GM15510 (cell line): ENCODE data around the gene TPPP2.

ENCODE experiments used
- POLR2A ChIP-seq: IDR thresholded peaks from 3 replicates; pipeline ENCODE4 v1.6.1; 2011; ENCODE audit warnings: borderline replicate concordance; ENCODE audit not compliant: insufficient read length; ENCODE audit errors: extremely low read depth

TPPP2 gene

DNA sequence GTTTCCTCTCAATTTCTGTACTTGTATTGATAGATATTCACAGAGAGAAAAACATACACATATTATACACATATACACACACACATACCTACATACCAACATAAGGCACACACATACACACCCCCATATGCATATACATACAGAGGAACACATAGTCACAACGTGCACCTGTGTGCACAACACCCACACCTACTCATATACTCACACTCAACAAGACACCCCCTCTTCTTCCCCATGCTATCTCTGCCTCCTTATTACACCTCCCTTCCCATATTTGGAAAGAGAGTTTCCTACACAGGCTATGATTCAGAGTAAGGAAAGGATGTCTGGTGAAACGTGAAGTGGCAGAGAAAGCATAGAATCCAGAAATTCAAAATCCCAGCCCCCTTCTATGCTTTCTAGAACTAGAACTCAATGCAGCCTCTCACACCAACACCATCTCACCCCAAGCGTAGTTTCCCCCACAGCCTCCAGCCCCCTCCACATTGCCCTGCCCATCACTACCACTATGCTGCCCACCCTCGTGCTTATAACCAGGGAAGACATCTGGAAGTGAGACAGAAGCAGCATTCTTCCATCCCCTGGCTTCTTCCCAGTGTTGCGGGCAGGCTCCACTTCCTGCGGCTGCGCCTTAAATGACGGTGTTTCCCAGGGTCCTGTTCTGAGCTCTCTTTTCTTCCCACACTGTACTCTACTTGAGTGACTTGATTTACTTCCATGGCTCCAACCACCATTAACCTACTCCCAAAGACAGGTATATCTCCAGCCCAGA is 30.0 kb downstream of the TPPP2 start:
- no peak for TF ChIP-seq POLR2A

DNA sequence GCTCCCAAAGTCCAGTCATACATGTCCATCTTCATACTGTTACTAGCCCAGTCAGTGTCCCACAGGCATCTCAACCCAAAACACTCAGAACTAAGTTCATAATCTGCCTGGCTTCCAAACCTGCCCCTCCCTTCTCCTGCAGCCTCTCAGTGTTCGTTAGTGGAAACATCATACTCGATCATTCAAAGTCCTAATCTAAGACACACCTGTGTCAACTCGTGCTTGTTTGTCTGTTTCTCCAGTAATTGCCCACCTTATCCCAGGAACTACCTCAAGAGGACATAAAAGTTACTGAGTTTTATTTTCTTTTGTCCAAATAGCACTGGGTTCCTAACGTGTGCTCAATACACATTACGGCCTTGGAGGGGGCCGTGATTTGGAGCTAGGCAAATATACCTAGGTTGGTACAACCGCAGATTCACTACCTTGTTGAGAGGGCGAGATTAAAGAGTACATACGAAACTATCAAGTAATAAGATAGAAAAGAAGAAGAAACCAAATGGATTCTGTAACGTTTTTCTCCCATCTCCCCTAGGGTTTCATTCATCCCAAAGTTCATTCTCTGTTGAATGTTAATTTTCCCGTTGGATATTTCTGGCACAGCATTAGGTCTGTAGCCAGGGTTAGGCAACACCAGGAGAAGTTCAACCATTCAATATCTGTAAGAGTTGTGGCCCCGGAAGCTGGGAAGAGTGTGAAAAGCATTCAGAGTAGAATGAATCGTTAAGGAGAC is 30.8 kb downstream of the TPPP2 start:
- no peak for TF ChIP-seq POLR2A

DNA sequence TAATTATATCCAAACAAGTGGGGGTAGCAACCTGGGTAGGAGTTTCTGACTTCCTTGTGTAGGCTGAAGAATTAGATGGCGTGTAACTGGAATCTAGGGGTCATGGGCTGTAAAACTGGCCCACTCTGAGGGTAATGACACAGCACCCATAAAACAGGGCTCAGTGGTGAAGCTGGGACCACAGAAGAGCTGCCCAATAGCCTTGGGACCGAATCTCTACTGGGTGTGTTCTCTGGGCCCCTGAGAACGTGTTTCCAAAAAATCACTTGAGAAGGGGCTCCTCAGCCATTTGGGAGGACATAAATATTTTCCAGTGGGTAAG is 31.3 kb downstream of the TPPP2 start:
- TF ChIP-seq POLR2A = no peak

GRCh38 chr14:21063479-21063878 is 33.5 kb downstream of the TPPP2 start:
- no peak for TF ChIP-seq POLR2A

GRCh38 chr14:21066882-21067502 is 37.0 kb downstream of the TPPP2 start:
- TF ChIP-seq POLR2A = no peak

DNA sequence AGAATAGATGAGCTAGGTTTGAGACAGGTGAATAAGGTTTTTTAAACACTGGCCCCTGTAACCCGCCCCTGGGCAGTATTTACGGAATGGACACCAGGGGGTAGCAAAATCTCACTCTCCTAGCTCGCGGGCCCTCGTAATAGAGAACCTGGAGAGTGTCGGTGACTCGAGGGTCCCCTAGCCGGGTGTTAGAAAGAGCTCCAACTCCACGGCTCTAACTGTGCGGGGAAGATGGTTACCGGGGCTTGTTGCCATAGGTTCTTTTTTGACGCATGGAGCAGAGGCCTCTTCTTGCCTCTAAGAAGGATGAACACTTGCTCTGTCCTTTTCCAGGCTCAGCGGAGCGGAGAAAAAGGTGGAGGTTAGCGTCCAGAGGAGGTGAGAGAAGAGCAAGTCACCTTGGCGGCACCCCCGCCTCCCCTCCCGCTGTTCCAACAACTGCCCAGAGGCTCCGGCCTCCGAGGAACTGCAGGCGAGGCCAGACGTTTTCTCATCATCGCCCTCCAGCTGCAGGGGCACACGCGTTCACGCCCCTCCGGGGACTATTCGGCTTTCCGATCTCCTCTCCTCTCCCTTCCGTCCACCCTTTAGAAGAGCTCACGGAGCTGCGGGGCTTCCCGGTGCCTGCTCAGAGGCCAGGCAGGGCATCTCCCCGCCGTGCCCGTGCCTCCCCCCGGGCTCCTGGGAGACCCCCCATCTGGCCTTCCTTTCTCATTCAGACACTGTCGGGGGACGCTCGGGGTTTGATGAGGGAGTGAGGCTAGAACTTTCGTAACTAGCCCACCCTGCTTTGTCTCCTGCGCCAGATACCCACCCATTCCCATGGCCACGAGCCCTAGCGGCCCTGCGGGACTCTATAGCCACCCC is 38.7 kb downstream of the TPPP2 start:
- no peak for TF ChIP-seq POLR2A

GRCh38 chr14:21069388-21070082 is 39.5 kb downstream of the TPPP2 start:
- no peak for TF ChIP-seq POLR2A

DNA sequence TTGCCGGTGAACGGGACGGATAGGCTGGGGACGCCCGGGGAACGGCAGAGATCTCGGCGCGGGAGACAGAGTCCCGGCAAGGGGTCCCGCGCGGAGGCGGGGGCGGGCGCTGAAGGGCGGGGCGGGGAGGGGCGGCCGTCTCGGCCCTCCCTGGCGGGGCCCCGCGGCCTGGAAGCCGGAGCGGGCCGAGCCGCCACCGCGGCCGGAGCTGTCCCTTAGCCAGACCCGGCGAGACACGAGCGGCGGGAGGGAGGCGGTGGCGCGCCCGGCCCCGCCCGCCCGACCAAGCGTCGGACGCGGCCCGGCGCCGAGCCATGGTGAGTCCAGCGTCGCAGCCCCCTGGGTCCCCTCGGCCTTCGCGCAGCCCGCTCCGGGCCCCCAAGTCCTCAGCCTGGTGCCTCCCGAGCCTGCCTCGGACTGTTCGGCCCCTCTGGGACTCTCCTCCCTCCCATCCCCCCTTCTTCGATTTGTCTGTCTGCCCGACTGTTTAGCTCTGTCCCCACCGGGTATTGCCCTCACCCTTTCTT is 40.1 kb downstream of the TPPP2 start, which contains the start of gene ARHGEF40:
Gene ARHGEF40, plus strand, starts transcription at position 222 of the 527 bp plus-strand sequence. Its CDS starts 93 bp downstream, at position 315.
- TF ChIP-seq POLR2A = no peak

GRCh38 chr14:21070610-21071224 is 40.7 kb downstream of the TPPP2 start:
- no peak for TF ChIP-seq POLR2A

- TF ChIP-seq POLR2A = no peak
These were observed 41.4 kb downstream of the TPPP2 start for GRCh38 chr14:21071225-21072030.

GRCh38 chr14:21072031-21072473 is 42.0 kb downstream of the TPPP2 start:
- TF ChIP-seq POLR2A = no peak

DNA sequence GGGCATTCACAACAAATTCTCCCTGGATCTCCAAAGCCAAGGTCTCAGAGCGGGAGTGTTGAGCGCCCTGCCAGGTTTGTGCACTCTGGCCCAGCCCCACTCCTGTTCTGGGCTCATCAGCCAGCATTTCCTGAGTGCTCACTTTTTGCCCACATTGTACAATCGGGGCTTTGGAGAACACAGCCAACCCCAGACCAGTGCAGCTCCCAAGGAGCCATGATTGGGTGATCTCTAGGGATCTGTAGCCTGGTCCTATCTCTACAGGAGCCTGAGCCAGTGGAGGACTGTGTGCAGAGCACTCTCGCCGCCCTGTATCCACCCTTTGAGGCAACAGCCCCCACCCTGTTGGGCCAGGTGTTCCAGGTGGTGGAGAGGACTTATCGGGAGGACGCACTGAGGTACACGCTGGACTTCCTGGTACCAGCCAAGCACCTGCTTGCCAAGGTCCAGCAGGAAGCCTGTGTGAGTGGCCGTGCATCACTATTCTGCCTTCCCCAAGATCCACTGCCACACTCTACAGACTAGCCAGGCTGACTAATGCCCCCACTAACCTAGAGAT is 42.8 kb downstream of the TPPP2 start:
- TF ChIP-seq POLR2A = no peak
